Measurements from ENCODE around the gene CCNY. TPM values are rescaled to one million over a fixed set of nuclear protein-coding genes. Genes with fewer than 3 reads are reported as not detected.
A peak's percentile ranks its signal among the peaks of the same experiment; 100 is the strongest.
"Not testable (repeated sequence)": the region's sequence is repeated elsewhere in the genome, so short reads cannot be mapped to it uniquely, and the experiment has no call there.

The CCNY gene
- total RNA-seq, 2 experiments from 2014 or later: 64.9 to 66.9 TPM

DNA sequence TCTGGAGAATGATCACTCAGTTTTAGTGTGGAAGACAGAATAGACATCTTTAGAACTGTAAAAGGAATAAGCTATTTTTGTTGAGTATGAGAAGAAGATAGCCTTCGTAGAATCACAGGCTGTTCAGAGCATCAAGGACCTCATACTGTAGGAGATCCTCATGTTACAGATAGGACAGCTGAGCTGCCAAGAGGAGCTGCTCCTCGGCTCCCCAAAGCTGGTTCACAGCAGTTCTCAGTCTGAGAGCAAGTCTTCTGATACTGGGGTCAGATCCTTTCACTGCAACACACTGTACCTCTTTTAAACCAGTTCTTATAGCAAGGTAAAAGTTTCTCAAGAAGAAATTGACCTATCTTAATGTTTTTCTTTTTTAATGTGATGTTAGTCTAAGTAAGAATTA lies 17.1 kb downstream of the CCNY start:
- Histone ChIP-seq H3K27ac (ENCODE audit: low read depth in 1 of 2, low read length in 2 of 2) (no peak overlapping the region), H3K4me3 (ENCODE audit: low read length) (no peak overlapping the region), H3K9me3 (ENCODE audit: control insufficient read depth in 1 of 2, insufficient read depth in 1 of 2, low read length in 2 of 2) (no peaks in the 10 kb centered on the region), H3K36me3 (ENCODE audit: insufficient read depth, low read length) (no peaks in the 10 kb centered on the region), H3K27me3 (ENCODE audit: control insufficient read depth in 1 of 2, insufficient read depth in 2 of 2, low read length in 2 of 2) (no peaks in the 10 kb centered on the region), H3K4me1 (ENCODE audit: insufficient read depth, low read length) (peaks cover 56% of the 10 kb centered on the region)
- ChIA-PET POLR2A (interaction anchor here (0.7 kb wide), 1 partner anchor 38 kb away, joined by 3 read pairs; no protein-coding TSS in a partner anchor), CTCF (no interaction called here)
- TF ChIP-seq, protein P1, sequence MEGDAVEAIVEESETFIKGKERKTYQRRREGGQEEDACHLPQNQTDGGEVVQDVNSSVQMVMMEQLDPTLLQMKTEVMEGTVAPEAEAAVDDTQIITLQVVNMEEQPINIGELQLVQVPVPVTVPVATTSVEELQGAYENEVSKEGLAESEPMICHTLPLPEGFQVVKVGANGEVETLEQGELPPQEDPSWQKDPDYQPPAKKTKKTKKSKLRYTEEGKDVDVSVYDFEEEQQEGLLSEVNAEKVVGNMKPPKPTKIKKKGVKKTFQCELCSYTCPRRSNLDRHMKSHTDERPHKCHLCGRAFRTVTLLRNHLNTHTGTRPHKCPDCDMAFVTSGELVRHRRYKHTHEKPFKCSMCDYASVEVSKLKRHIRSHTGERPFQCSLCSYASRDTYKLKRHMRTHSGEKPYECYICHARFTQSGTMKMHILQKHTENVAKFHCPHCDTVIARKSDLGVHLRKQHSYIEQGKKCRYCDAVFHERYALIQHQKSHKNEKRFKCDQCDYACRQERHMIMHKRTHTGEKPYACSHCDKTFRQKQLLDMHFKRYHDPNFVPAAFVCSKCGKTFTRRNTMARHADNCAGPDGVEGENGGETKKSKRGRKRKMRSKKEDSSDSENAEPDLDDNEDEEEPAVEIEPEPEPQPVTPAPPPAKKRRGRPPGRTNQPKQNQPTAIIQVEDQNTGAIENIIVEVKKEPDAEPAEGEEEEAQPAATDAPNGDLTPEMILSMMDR (IDR thresholded peaks at IDR 0.05): no peak
- peak overlapping the region; percentile 53 for H3K4me3 Mint-ChIP-seq
- no peaks in the 10 kb centered on the region for H3K9me3 Mint-ChIP-seq
- intact Hi-C loops (cut with DNase I, micrococcal nuclease): no loop called here
- peaks cover 96% of the 10 kb centered on the region for H3K4me1 Mint-ChIP-seq (ENCODE audit: low read depth)
- no peak overlapping the region for H3K27ac Mint-ChIP-seq
- H3K36me3 Mint-ChIP-seq (ENCODE audit: low read depth): no peaks in the 10 kb centered on the region
- DNase-seq (no peak), ATAC-seq (ENCODE audit: poor library complexity) (no peak)
- H3K27me3 Mint-ChIP-seq: no peaks in the 10 kb centered on the region

- no peaks in the 10 kb centered on the region for H3K9me3 Mint-ChIP-seq
- intact Hi-C loops (cut with DNase I, micrococcal nuclease): no loop called here
Measured at GRCh38 chr10:35353805-35354204, 17.5 kb downstream of the CCNY start.

DNA sequence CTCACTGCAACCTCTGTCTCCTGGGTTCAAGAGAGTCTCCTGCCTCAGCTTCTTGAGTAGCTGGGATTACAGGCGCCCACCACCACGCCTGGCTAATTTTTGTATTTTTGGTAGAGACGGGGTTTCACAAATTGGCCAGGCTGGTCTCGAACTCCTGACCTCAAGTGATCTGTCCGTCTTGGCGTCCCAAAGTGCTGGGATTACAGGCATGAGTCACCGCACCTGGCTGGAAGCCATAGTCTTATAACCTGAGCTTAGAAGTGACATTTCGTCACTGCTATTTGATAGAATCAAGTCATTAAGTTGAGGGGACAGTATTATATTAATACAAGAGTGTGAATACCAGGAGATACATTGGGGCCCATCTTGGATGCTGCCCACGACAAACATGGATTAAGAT lies 17.9 kb downstream of the CCNY start:
- POLR2A ChIA-PET: interaction anchor here (0.7 kb wide), 1 partner anchor 39 kb away, joined by 3 read pairs; no protein-coding TSS in a partner anchor
- not testable (repeated sequence) for H3K4me3 Mint-ChIP-seq

More at GRCh38 chr10:35353805-35354204, 17.5 kb downstream of the CCNY start:
- Mint-ChIP-seq H3K4me1 (ENCODE audit: low read depth) (peaks cover 96% of the 10 kb centered on the region), H3K36me3 (ENCODE audit: low read depth) (no peaks in the 10 kb centered on the region), H3K27me3 (no peaks in the 10 kb centered on the region), H3K4me3 (peak overlapping the region; percentile 46), H3K27ac (no peak overlapping the region)
- Histone ChIP-seq H3K9me3 (ENCODE audit: control insufficient read depth in 1 of 2, insufficient read depth in 1 of 2, low read length in 2 of 2) (no peaks in the 10 kb centered on the region), H3K4me1 (ENCODE audit: insufficient read depth, low read length) (peaks cover 56% of the 10 kb centered on the region), H3K36me3 (ENCODE audit: insufficient read depth, low read length) (no peaks in the 10 kb centered on the region), H3K27me3 (ENCODE audit: control insufficient read depth in 1 of 2, insufficient read depth in 2 of 2, low read length in 2 of 2) (no peaks in the 10 kb centered on the region), H3K27ac (ENCODE audit: low read depth in 1 of 2, low read length in 2 of 2) (no peak overlapping the region), H3K4me3 (ENCODE audit: low read length) (no peak overlapping the region)
- POLR2A ChIA-PET: interaction anchor here (0.7 kb wide), 1 partner anchor 39 kb away, joined by 3 read pairs; no protein-coding TSS in a partner anchor
- ATAC-seq (ENCODE audit: poor library complexity) (no peak), DNase-seq (no peak)
- TF ChIP-seq, protein P1 (IDR thresholded peaks at IDR 0.05): no peak
- CTCF ChIA-PET: no interaction called here

More for the DNA sequence above, 17.9 kb downstream of the CCNY start:
- H3K9me3 ChIP-seq (ENCODE audit: control insufficient read depth in 1 of 2, insufficient read depth in 1 of 2, low read length in 2 of 2); H3K27ac Mint-ChIP-seq; H3K4me3 ChIP-seq (ENCODE audit: low read length); ATAC-seq (ENCODE audit: poor library complexity); DNase-seq; H3K27me3 ChIP-seq (ENCODE audit: control insufficient read depth in 1 of 2, insufficient read depth in 2 of 2, low read length in 2 of 2); H3K27me3 Mint-ChIP-seq; H3K27ac ChIP-seq (ENCODE audit: low read depth in 1 of 2, low read length in 2 of 2); intact Hi-C loops (cut with DNase I, micrococcal nuclease); H3K36me3 Mint-ChIP-seq (ENCODE audit: low read depth); H3K9me3 Mint-ChIP-seq; H3K36me3 ChIP-seq (ENCODE audit: insufficient read depth, low read length): not testable (repeated sequence)
- CTCF ChIA-PET: interaction anchor here (1.0 kb wide), 1 partner anchor 20 kb away, joined by 4 read pairs; no protein-coding TSS in a partner anchor
- peaks cover 56% of the 10 kb centered on the region for H3K4me1 ChIP-seq (ENCODE audit: insufficient read depth, low read length)
- H3K4me1 Mint-ChIP-seq (ENCODE audit: low read depth): peaks cover 96% of the 10 kb centered on the region
